ENCODE results near the gene ALDH1L1.
A peak's percentile ranks its signal among the peaks of the same experiment; 100 is the strongest.
"Not testable (repeated sequence)": the region's sequence is repeated elsewhere in the genome, so short reads cannot be mapped to it uniquely, and the experiment has no call there.

The ALDH1L1 gene

GRCh38 chr3:126106336-126107202 lies 73.8 kb downstream of the ALDH1L1 start:
- DNase-seq (ENCODE audit: low read depth in 2 of 2), result no peak

GRCh38 chr3:126105691-126106187 lies 74.6 kb downstream of the ALDH1L1 start:
- no peak for DNase-seq (ENCODE audit: low read depth in 2 of 2)

- no peak for DNase-seq (ENCODE audit: low read depth in 2 of 2)
Measured at GRCh38 chr3:126104742-126105605, 75.4 kb downstream of the ALDH1L1 start.

GRCh38 chr3:126104028-126104635 lies 76.3 kb downstream of the ALDH1L1 start:
- no peak for DNase-seq (ENCODE audit: low read depth in 2 of 2)

GRCh38 chr3:126103121-126104027 lies 77.0 kb downstream of the ALDH1L1 start:
- DNase-seq (ENCODE audit: low read depth in 2 of 2), result no peak

GRCh38 chr3:126102530-126102951 lies 77.8 kb downstream of the ALDH1L1 start:
- no peak for DNase-seq (ENCODE audit: low read depth in 2 of 2)

GRCh38 chr3:126102011-126102410 lies 78.4 kb downstream of the ALDH1L1 start:
- DNase-seq (ENCODE audit: low read depth in 2 of 2), result no peak

GRCh38 chr3:126101521-126101982 lies 78.8 kb downstream of the ALDH1L1 start:
- DNase-seq (ENCODE audit: low read depth in 2 of 2), result no peak

GRCh38 chr3:126100634-126101301 lies 79.6 kb downstream of the ALDH1L1 start:
- DNase-seq (ENCODE audit: low read depth in 2 of 2), result no peak

GRCh38 chr3:126100269-126100633 lies 80.1 kb downstream of the ALDH1L1 start:
- DNase-seq (ENCODE audit: low read depth in 2 of 2), result no peak

GRCh38 chr3:126098391-126098858 lies 82.0 kb downstream of the ALDH1L1 start:
- DNase-seq (ENCODE audit: low read depth in 2 of 2), result no peak

- no peak for DNase-seq (ENCODE audit: low read depth in 2 of 2)
Measured at GRCh38 chr3:126097801-126098200, 82.6 kb downstream of the ALDH1L1 start.

- not testable (repeated sequence) for DNase-seq (ENCODE audit: low read depth in 2 of 2)
Measured at GRCh38 chr3:126096274-126096673, 84.1 kb downstream of the ALDH1L1 start.

- DNase-seq (ENCODE audit: low read depth in 2 of 2), result not testable (repeated sequence)
Measured at GRCh38 chr3:126092128-126092527, 88.3 kb downstream of the ALDH1L1 start.

GRCh38 chr3:126087552-126088175 lies 92.7 kb downstream of the ALDH1L1 start:
- DNase-seq (ENCODE audit: low read depth in 2 of 2), result no peak

GRCh38 chr3:126085841-126086240 lies 94.5 kb downstream of the ALDH1L1 start:
- DNase-seq (ENCODE audit: low read depth in 2 of 2), result no peak

GRCh38 chr3:126085276-126085675 lies 95.1 kb downstream of the ALDH1L1 start:
- DNase-seq (ENCODE audit: low read depth in 2 of 2), result no peak

- DNase-seq (ENCODE audit: low read depth in 2 of 2), result no peak
Measured at GRCh38 chr3:126084768-126085180, 95.6 kb downstream of the ALDH1L1 start.

- peak; percentile 85 to 87 for DNase-seq (ENCODE audit: low read depth in 2 of 2)
Measured at GRCh38 chr3:126083913-126084767, 96.2 kb downstream of the ALDH1L1 start, which contains the start of gene SLC41A3. TSS of gene SLC41A3 (minus strand) at chr3:126084124. CDS start at chr3:126068219, 15,905 bp downstream.

Measured in stimulated activated CD8-positive, alpha-beta memory T cell treated with anti-CD3 and anti-CD28 coated beads, Interleukin-15, amount 100 ng/mL, for 48 hours (primary cell).